GM23338 (cell line): ENCODE results near the gene MYL4.
"Not testable (repeated sequence)": the region's sequence is repeated elsewhere in the genome, so short reads cannot be mapped to it uniquely, and the experiment has no call there.

Source experiments
- CREB1 ChIP-seq: fragments of 250-450 bp; sonication (Bioruptor Pico); IDR thresholded peaks from 2 replicates; pipeline ENCODE4 v1.5.0; 2020; ENCODE audit warnings: low read depth, mild to moderate bottlenecking, moderate library complexity
- CTCF ChIP-seq, 2 experiments: fragments of 200-600 bp in 1 of 2; sonication (generic) in 1 of 2; conservative IDR thresholded peaks; 2 replicates each; pipeline versions ENCODE4 v1.5.1 to v1.6.1; 2016 to 2017; ENCODE audit warnings: antibody characterized with exemption in 2 of 2, low read depth in 2 of 2, mild to moderate bottlenecking in 2 of 2, moderate library complexity in 1 of 2
- EZH2 ChIP-seq: fragments of 200-600 bp; sonication (generic); IDR thresholded peaks from one replicate; pipeline ENCODE4 v1.8.0; 2017; ENCODE audit warnings: antibody characterized with exemption, mild to moderate bottlenecking, low read depth; ENCODE audit not compliant: unreplicated experiment
- JUNB ChIP-seq: IDR thresholded peaks from one replicate; pipeline ENCODE4 v1.6.1; 2016; ENCODE audit warnings: antibody characterized with exemption; ENCODE audit not compliant: unreplicated experiment
- POLR2AphosphoS5 ChIP-seq: IDR thresholded peaks from 2 replicates; pipeline ENCODE4 v1.6.1; 2016; ENCODE audit warnings: antibody characterized with exemption, low read depth
- ZNF114 ChIP-seq: fragments of 250-450 bp; sonication (Bioruptor Pico); IDR thresholded peaks from 2 replicates; pipeline ENCODE4 v1.5.0; 2020; ENCODE audit warnings: mild to moderate bottlenecking, moderate library complexity

- not testable (repeated sequence) for TF ChIP-seq CTCF (conservative IDR thresholded peaks at IDR 0.05; ENCODE audit: low read depth in 2 of 2); POLR2AphosphoS5; EZH2; ZNF114; JUNB; CREB1 (CRISPR knock-in tag)
Observed at GRCh38 chr17:47268964-47269363, 59.8 kb downstream of the MYL4 start.
